Measurements from ENCODE around the gene PTHLH. TPM values are rescaled to one million over a fixed set of nuclear protein-coding genes. Genes with fewer than 3 reads are reported as not detected.

PTHLH gene
- total RNA-seq, 4 donors from 2014 or later, result 4.5 to 9.6 (median 5.6) TPM

GRCh38 chr12:27967551-27968054 is 4.9 kb downstream of the PTHLH start:
- peak overlapping the region in 1 of 4 donors; percentile 91 for H3K27ac ChIP-seq
- 20 to 40% methylated on average over 2 of the region's 2 CpGs for WGBS, 2 donors
- peaks cover 6 to 65% (median 18%) of the 10 kb centered on the region in 3 donors for H3K4me1 ChIP-seq
- TF ChIP-seq CTCF (IDR thresholded peaks at IDR 0.05), result no peak
- no peak for TF ChIP-seq POLR2A (IDR thresholded peaks at IDR 0.05)
- peaks cover 0 to 64% (median 0%) of the 10 kb centered on the region in 4 donors for H3K27me3 ChIP-seq
- peaks cover 0 to 10% (median 0%) of the 10 kb centered on the region in 3 donors for H3K36me3 ChIP-seq
- H3K9me3 ChIP-seq, result no peaks in the 10 kb centered on the region
- peak overlapping the region in 3 of 4 donors; percentile 53 to 77 (median 67) for H3K4me3 ChIP-seq
- DNase-seq, result no peak
- intact Hi-C loops (cut with DNase I), result no loop called here

GRCh38 chr12:27966870-27967269 is 5.7 kb downstream of the PTHLH start:
- peaks cover 0 to 15% (median 0%) of the 10 kb centered on the region in 3 donors for H3K36me3 ChIP-seq
- TF ChIP-seq CTCF (IDR thresholded peaks at IDR 0.05) (no peak), POLR2A (IDR thresholded peaks at IDR 0.05) (no peak)
- no peak for DNase-seq
- peak overlapping the region in 1 of 4 donors; percentile 91 for H3K27ac ChIP-seq
- no peak overlapping the region for H3K4me3 ChIP-seq
- WGBS, 2 donors, result 11 to 15% methylated on average over 2 of the region's 2 CpGs
- H3K4me1 ChIP-seq, result peaks cover 6 to 65% (median 18%) of the 10 kb centered on the region in 3 donors
- intact Hi-C loops (cut with DNase I), result no loop called here
- H3K27me3 ChIP-seq, result peaks cover 0 to 64% (median 0%) of the 10 kb centered on the region in 4 donors
- H3K9me3 ChIP-seq, result no peaks in the 10 kb centered on the region

- intact Hi-C loops (cut with DNase I), result no loop called here
- Histone ChIP-seq H3K9me3 (no peaks in the 10 kb centered on the region), H3K27me3 (peaks cover 0 to 59% (median 0%) of the 10 kb centered on the region in 4 donors), H3K27ac (peak overlapping the region in 1 of 4 donors; percentile 91), H3K36me3 (peaks cover 0 to 15% (median 0%) of the 10 kb centered on the region in 3 donors), H3K4me3 (no peak overlapping the region), H3K4me1 (peaks cover 6 to 59% (median 11%) of the 10 kb centered on the region in 3 donors)
- DNase-seq, result no peak
- 40 to 64% methylated on average over 2 of the region's 2 CpGs for WGBS, 2 donors
- TF ChIP-seq POLR2A (IDR thresholded peaks at IDR 0.05) (no peak), CTCF (IDR thresholded peaks at IDR 0.05) (no peak)
These were observed 6.6 kb downstream of the PTHLH start for GRCh38 chr12:27965966-27966365.

- H3K4me3 ChIP-seq, result no peak overlapping the region
- H3K27me3 ChIP-seq, result peaks cover 0 to 53% (median 0%) of the 10 kb centered on the region in 4 donors
- WGBS, 2 donors, result 33 to 69% methylated on average over 1 of the region's 1 CpG
- H3K9me3 ChIP-seq, result no peaks in the 10 kb centered on the region
- H3K36me3 ChIP-seq, result peaks cover 0 to 15% (median 0%) of the 10 kb centered on the region in 3 donors
- intact Hi-C loops (cut with DNase I), result no loop called here
- H3K4me1 ChIP-seq, result peaks cover 6 to 53% (median 6%) of the 10 kb centered on the region in 3 donors
- no peak overlapping the region for H3K27ac ChIP-seq
- no peak for DNase-seq
- TF ChIP-seq CTCF (IDR thresholded peaks at IDR 0.05) (no peak), POLR2A (IDR thresholded peaks at IDR 0.05) (no peak)
These were observed 7.1 kb downstream of the PTHLH start for GRCh38 chr12:27965411-27965810.

- WGBS, 2 donors, result 25 to 35% methylated on average over 4 of the region's 4 CpGs
- Histone ChIP-seq H3K27me3 (peaks cover 0 to 45% (median 0%) of the 10 kb centered on the region in 4 donors), H3K36me3 (peaks cover 0 to 23% (median 0%) of the 10 kb centered on the region in 3 donors), H3K4me3 (no peak overlapping the region), H3K27ac (no peak overlapping the region), H3K9me3 (no peaks in the 10 kb centered on the region), H3K4me1 (peaks cover 4 to 43% (median 4%) of the 10 kb centered on the region in 3 donors)
- DNase-seq, result no peak
- TF ChIP-seq POLR2A (IDR thresholded peaks at IDR 0.05) (no peak), CTCF (IDR thresholded peaks at IDR 0.05) (no peak)
- intact Hi-C loops (cut with DNase I), result no loop called here
These were observed 8.4 kb downstream of the PTHLH start for GRCh38 chr12:27964123-27964522.

Data from esophagus squamous epithelium (tissue), 5 donors.